Measurements from ENCODE around the gene CELA2A. TPM values are rescaled to one million over a fixed set of nuclear protein-coding genes. Genes with fewer than 3 reads are reported as not detected.
"Not testable (repeated sequence)": the region's sequence is repeated elsewhere in the genome, so short reads cannot be mapped to it uniquely, and the experiment has no call there.

CELA2A gene
- total RNA-seq, 2 donors from 2014 or later: 3.6 TPM; not detected in 1

- intact Hi-C loops (cut with DNase I): no loop called here
- H3K27ac ChIP-seq: no peak overlapping the region
- H3K9ac ChIP-seq (ENCODE audit: low read depth in 2 of 2, low read length in 2 of 2): no peak overlapping the region
- H3K4me1 ChIP-seq: no peaks in the 10 kb centered on the region
- no peak overlapping the region for H3K4me3 ChIP-seq
- no peak for TF ChIP-seq CTCF (IDR thresholded peaks at IDR 0.05)
- no peaks in the 10 kb centered on the region for H3K9me3 ChIP-seq
- H3K36me3 ChIP-seq: no peaks in the 10 kb centered on the region
- no peaks in the 10 kb centered on the region for H3K27me3 ChIP-seq
- DNase-seq: no peak
Observed at GRCh38 chr1:15459771-15460707, 3.5 kb downstream of the CELA2A start.

- no peaks in the 10 kb centered on the region for H3K9me3 ChIP-seq
- no peaks in the 10 kb centered on the region for H3K36me3 ChIP-seq
- H3K4me1 ChIP-seq: no peaks in the 10 kb centered on the region
- H3K9ac ChIP-seq (ENCODE audit: low read depth in 2 of 2, low read length in 2 of 2): no peak overlapping the region
- no peak for TF ChIP-seq CTCF (IDR thresholded peaks at IDR 0.05)
- H3K4me3 ChIP-seq: no peak overlapping the region
- intact Hi-C loops (cut with DNase I): no loop called here
- no peak overlapping the region for H3K27ac ChIP-seq
- DNase-seq: no peak
- no peaks in the 10 kb centered on the region for H3K27me3 ChIP-seq
Observed at GRCh38 chr1:15460708-15461095, 4.2 kb downstream of the CELA2A start.

- intact Hi-C loops (cut with DNase I); DNase-seq: not testable (repeated sequence)
Observed at GRCh38 chr1:15463064-15463800, 6.7 kb downstream of the CELA2A start.

GRCh38 chr1:15463926-15464322 is 7.4 kb downstream of the CELA2A start:
- H3K4me1 ChIP-seq; H3K27me3 ChIP-seq; DNase-seq; H3K36me3 ChIP-seq; intact Hi-C loops (cut with DNase I); H3K27ac ChIP-seq; H3K9me3 ChIP-seq; H3K9ac ChIP-seq (ENCODE audit: low read depth in 2 of 2, low read length in 2 of 2); H3K4me3 ChIP-seq: not testable (repeated sequence)

More at GRCh38 chr1:15463064-15463800, 6.7 kb downstream of the CELA2A start:
- not testable (repeated sequence) for H3K36me3 ChIP-seq; H3K9me3 ChIP-seq; H3K4me3 ChIP-seq; H3K27me3 ChIP-seq; H3K4me1 ChIP-seq; H3K27ac ChIP-seq; H3K9ac ChIP-seq (ENCODE audit: low read depth in 2 of 2, low read length in 2 of 2)

- no peak for TF ChIP-seq CTCF (IDR thresholded peaks at IDR 0.05)
- no peaks in the 10 kb centered on the region for H3K36me3 ChIP-seq
Observed at GRCh38 chr1:15465674-15466073, 9.1 kb downstream of the CELA2A start.

GRCh38 chr1:15466955-15467625 is 10.6 kb downstream of the CELA2A start:
- H3K9me3 ChIP-seq; DNase-seq; H3K4me1 ChIP-seq; H3K36me3 ChIP-seq; H3K27ac ChIP-seq; H3K9ac ChIP-seq (ENCODE audit: low read depth in 2 of 2, low read length in 2 of 2); H3K4me3 ChIP-seq; H3K27me3 ChIP-seq; intact Hi-C loops (cut with DNase I): not testable (repeated sequence)

More at GRCh38 chr1:15465674-15466073, 9.1 kb downstream of the CELA2A start:
- H3K9ac ChIP-seq (ENCODE audit: low read depth in 2 of 2, low read length in 2 of 2): no peak overlapping the region
- intact Hi-C loops (cut with DNase I): no loop called here
- no peaks in the 10 kb centered on the region for H3K9me3 ChIP-seq
- no peak overlapping the region for H3K4me3 ChIP-seq
- no peaks in the 10 kb centered on the region for H3K4me1 ChIP-seq
- no peak overlapping the region for H3K27ac ChIP-seq
- H3K27me3 ChIP-seq: no peaks in the 10 kb centered on the region
- DNase-seq: no peak
